Skeletal muscle tissue (tissue), 4 donors: ENCODE measurements around the gene DPYD. TPM values are rescaled to one million over a fixed set of nuclear protein-coding genes. Genes with fewer than 3 reads are reported as not detected.

Experiments used
- H3K27ac ChIP-seq: one replicate; pipeline ENCODE4 v1.7.0; 2013; ENCODE audit warnings: mild to moderate bottlenecking, low read depth, low read length, inconsistent platforms
- H3K27me3 ChIP-seq, 3 donors: one replicate each; pipeline ENCODE4 v1.7.0; 2013; ENCODE audit warnings: low read length in 3 of 3; ENCODE audit not compliant: control insufficient read depth in 3 of 3, insufficient read depth in 3 of 3
- H3K36me3 ChIP-seq, 3 donors: one replicate each; pipeline ENCODE4 v1.7.0; 2013; ENCODE audit warnings: low read length in 3 of 3; ENCODE audit not compliant: control insufficient read depth in 3 of 3, insufficient read depth in 3 of 3
- H3K4me1 ChIP-seq, 3 donors: one replicate each; pipeline ENCODE4 v1.7.0; 2013; ENCODE audit warnings: low read length in 3 of 3, mild to moderate bottlenecking in 3 of 3; ENCODE audit not compliant: control insufficient read depth in 3 of 3, insufficient read depth in 3 of 3
- H3K4me3 ChIP-seq, 3 donors: one replicate each; pipeline ENCODE4 v1.7.0; 2013; ENCODE audit warnings: low read length in 3 of 3
- H3K9ac ChIP-seq, 3 donors: one replicate each; pipeline ENCODE4 v1.7.0; 2013; ENCODE audit warnings: low read length in 3 of 3, mild to moderate bottlenecking in 3 of 3, moderate library complexity in 2 of 3, low read depth in 1 of 3
- H3K9me3 ChIP-seq, 3 donors: one replicate each; pipeline ENCODE4 v1.7.0; 2013; ENCODE audit warnings: low read length in 3 of 3; ENCODE audit not compliant: control insufficient read depth in 3 of 3
- total RNA-seq: library from RNA; depleted of rRNA; stranded (reverse); fragments of >200 nt; gene quantifications from one replicate; pipeline ENCODE4 v1.2.3, GENCODE V29; 2014
- donor health status: Osteomylitis.

DPYD gene
- total RNA-seq, 1 donor from 2014 or later: 18.8 TPM

DNA sequence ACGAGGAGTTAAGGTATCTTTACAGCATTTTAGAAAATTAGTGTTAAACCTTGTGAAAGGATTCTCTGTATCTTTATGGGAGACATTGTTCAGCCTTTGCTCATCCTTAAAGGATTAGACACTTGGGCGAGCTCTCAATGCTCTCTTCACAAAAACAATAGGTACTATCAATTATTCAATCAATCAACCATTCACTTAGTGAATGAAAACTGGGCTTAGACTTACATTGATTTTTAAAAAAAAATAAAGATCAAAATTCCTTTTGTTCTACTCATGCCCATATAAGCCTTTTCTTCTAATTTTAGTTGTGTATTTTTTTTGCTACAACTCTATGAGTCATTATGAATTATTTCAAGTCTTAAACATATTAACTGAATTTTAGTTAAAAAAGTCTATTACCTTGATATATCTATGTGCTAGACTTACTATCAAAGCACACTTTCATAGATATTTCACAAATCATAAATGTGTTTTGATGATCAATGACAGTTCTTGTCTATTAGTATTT is 181.2 kb downstream of the DPYD start:
- Histone ChIP-seq H3K9ac (no peak overlapping the region), H3K9me3 (no peaks in the 10 kb centered on the region), H3K27me3 (no peaks in the 10 kb centered on the region), H3K4me3 (no peak overlapping the region), H3K27ac (no peak overlapping the region), H3K36me3 (no peaks in the 10 kb centered on the region), H3K4me1 (no peaks in the 10 kb centered on the region)

DNA sequence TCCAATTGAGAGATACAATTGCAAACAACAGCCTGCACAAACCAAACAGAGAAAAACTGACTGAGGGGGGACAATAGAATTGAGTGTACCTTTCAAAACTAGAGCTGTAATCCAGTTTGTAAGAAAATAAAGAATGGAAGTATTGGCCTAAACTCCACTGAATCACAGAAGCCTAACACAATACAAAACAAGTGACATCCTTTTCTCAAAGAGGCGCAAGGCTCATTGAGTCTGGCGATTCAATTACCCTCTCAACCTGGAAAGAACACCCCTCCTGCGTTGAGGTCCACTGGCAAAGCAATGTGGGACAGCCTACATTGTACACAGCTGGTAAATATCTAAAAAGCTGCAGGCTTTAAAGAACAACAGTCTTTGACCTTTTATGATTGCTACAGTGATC is 182.6 kb downstream of the DPYD start:
- H3K4me3 ChIP-seq: no peak overlapping the region
- no peaks in the 10 kb centered on the region for H3K4me1 ChIP-seq
- no peaks in the 10 kb centered on the region for H3K27me3 ChIP-seq
- H3K9me3 ChIP-seq: no peaks in the 10 kb centered on the region
- no peak overlapping the region for H3K9ac ChIP-seq
- H3K36me3 ChIP-seq: no peaks in the 10 kb centered on the region
- H3K27ac ChIP-seq: no peak overlapping the region

GRCh38 chr1:97730271-97730670 is 190.6 kb downstream of the DPYD start:
- H3K27me3 ChIP-seq: no peaks in the 10 kb centered on the region
- H3K36me3 ChIP-seq: no peaks in the 10 kb centered on the region
- H3K4me1 ChIP-seq: no peaks in the 10 kb centered on the region
- no peak overlapping the region for H3K9ac ChIP-seq
- H3K4me3 ChIP-seq: no peak overlapping the region
- H3K9me3 ChIP-seq: no peaks in the 10 kb centered on the region
- no peak overlapping the region for H3K27ac ChIP-seq

- H3K36me3 ChIP-seq: no peaks in the 10 kb centered on the region
- no peak overlapping the region for H3K4me3 ChIP-seq
- H3K9me3 ChIP-seq: no peaks in the 10 kb centered on the region
Observed at GRCh38 chr1:97728436-97728835, 192.4 kb downstream of the DPYD start.

DNA sequence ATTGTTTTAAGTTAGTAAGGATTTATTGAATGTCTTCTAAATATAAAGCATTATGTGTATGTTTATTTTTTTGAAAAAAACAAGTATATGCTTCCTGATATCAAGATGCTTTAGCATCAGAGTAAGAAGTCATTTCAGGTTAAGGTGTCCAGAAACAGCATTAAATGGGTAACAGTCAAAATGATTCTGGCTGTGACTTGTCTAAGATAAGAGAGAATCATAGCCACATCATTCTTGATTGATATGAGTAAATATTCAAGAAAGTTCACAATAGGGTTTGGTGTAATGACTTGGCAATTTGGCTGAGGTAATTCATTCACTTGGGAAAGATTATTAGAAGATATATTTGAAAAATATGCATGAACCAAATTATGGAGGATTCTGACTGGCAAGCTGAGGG is 193.8 kb downstream of the DPYD start:
- Histone ChIP-seq H3K36me3 (no peaks in the 10 kb centered on the region), H3K27me3 (no peaks in the 10 kb centered on the region), H3K4me3 (no peak overlapping the region), H3K9ac (no peak overlapping the region), H3K4me1 (no peaks in the 10 kb centered on the region), H3K27ac (no peak overlapping the region), H3K9me3 (no peaks in the 10 kb centered on the region)

More at GRCh38 chr1:97728436-97728835, 192.4 kb downstream of the DPYD start:
- Histone ChIP-seq H3K4me1 (no peaks in the 10 kb centered on the region), H3K27me3 (no peaks in the 10 kb centered on the region), H3K27ac (no peak overlapping the region), H3K9ac (no peak overlapping the region)

GRCh38 chr1:97726386-97726785 is 194.4 kb downstream of the DPYD start:
- Histone ChIP-seq H3K27ac (no peak overlapping the region), H3K4me1 (no peaks in the 10 kb centered on the region), H3K9ac (no peak overlapping the region), H3K27me3 (no peaks in the 10 kb centered on the region), H3K4me3 (no peak overlapping the region), H3K9me3 (no peaks in the 10 kb centered on the region), H3K36me3 (no peaks in the 10 kb centered on the region)

DNA sequence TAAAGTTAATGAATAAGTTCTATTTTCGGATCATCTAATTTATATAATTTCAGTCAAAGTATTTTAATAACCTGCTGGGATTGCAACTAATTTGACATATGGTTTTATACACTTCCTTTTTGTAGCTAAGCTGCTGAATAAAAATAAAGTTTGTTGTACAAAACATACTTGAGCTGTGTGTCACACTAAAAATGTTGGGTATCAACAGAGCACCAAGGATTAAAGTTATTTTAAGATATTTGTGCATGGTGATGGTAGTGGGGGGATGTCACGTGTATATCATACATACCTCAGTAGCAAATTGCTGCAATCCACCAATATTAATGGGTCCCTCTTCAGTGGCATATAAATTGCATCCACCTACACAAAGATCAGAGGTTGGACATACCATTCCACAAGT is 199.6 kb downstream of the DPYD start:
- Histone ChIP-seq H3K9me3 (no peaks in the 10 kb centered on the region), H3K36me3 (peaks cover 0 to 5% (median 2%) of the 10 kb centered on the region in 3 donors), H3K4me3 (no peak overlapping the region), H3K9ac (peak overlapping the region in 1 of 3 donors; percentile 13), H3K27ac (no peak overlapping the region), H3K27me3 (no peaks in the 10 kb centered on the region), H3K4me1 (no peaks in the 10 kb centered on the region)

DNA sequence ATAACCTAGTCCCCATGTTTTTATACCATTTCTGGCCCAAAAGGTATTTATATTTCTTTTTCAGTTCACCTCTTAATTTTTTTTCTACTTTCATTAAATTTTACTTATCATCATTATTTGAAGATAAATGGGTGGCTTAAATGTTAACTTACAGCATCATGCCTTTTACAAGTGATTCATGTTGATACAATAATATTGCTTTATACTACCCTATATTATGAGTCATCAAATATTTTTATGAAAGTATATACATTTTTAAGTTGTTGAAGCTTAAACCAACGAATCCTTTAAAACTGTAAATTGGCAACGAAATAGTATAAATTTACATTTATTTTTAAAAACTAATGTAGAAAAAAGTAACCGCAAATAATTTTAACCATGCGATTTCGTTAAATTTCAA is 207.9 kb downstream of the DPYD start:
- no peak overlapping the region for H3K27ac ChIP-seq
- no peaks in the 10 kb centered on the region for H3K9me3 ChIP-seq
- no peaks in the 10 kb centered on the region for H3K4me1 ChIP-seq
- no peak overlapping the region for H3K9ac ChIP-seq
- H3K4me3 ChIP-seq: no peak overlapping the region
- H3K27me3 ChIP-seq: no peaks in the 10 kb centered on the region
- peaks cover 0 to 5% (median 0%) of the 10 kb centered on the region in 3 donors for H3K36me3 ChIP-seq

GRCh38 chr1:97711858-97712257 is 209.0 kb downstream of the DPYD start:
- Histone ChIP-seq H3K9me3 (no peaks in the 10 kb centered on the region), H3K4me1 (no peaks in the 10 kb centered on the region), H3K4me3 (no peak overlapping the region), H3K27me3 (no peaks in the 10 kb centered on the region), H3K9ac (no peak overlapping the region), H3K36me3 (no peaks in the 10 kb centered on the region), H3K27ac (no peak overlapping the region)

- Histone ChIP-seq H3K36me3 (peaks cover 0 to 6% (median 0%) of the 10 kb centered on the region in 3 donors), H3K27ac (no peak overlapping the region), H3K4me1 (no peaks in the 10 kb centered on the region), H3K9ac (no peak overlapping the region), H3K4me3 (no peak overlapping the region), H3K9me3 (no peaks in the 10 kb centered on the region), H3K27me3 (no peaks in the 10 kb centered on the region)
Observed at GRCh38 chr1:97693601-97694000, 227.2 kb downstream of the DPYD start.

- no peaks in the 10 kb centered on the region for H3K9me3 ChIP-seq
- H3K9ac ChIP-seq: no peak overlapping the region
Observed at GRCh38 chr1:97691325-97691724, 229.5 kb downstream of the DPYD start.

More at GRCh38 chr1:97691325-97691724, 229.5 kb downstream of the DPYD start:
- H3K27me3 ChIP-seq: no peaks in the 10 kb centered on the region
- peaks cover 0 to 8% (median 1%) of the 10 kb centered on the region in 3 donors for H3K36me3 ChIP-seq
- H3K4me3 ChIP-seq: no peak overlapping the region
- H3K4me1 ChIP-seq: no peaks in the 10 kb centered on the region
- no peak overlapping the region for H3K27ac ChIP-seq
